ENCODE measurements around the gene PLPP3. TPM values are rescaled to one million over a fixed set of nuclear protein-coding genes. Genes with fewer than 3 reads are reported as not detected.

Gene PLPP3
- total RNA-seq, 1 experiment from 2014 or later: 26.7 TPM

DNA sequence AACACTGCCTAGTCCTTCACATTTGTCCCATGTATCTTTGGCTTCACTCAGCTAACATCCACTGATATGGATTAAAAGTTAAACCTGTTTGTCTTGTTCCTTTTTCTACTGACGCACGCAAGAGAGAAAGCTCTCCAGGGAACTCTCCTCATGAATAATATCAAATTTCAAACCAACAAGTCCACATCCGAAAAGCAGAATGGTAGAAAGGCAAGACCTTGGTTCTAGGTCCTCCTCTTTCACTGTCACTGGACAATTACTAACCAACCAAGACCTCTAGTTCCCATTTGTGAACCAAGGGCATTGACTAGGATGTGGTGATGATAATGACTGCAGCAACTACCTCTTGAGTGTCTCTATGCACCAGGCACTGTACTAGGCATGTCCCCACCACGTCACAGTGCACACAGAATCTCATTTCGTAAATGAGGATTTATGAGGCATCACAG lies 8.4 kb downstream of the PLPP3 start:
- Histone ChIP-seq H3K4ac (ENCODE audit: low read depth, low read length) (no peak overlapping the region), H3K4me2 (ENCODE audit: insufficient read depth, insufficient read length, low read length) (no peak overlapping the region), H2BK20ac (ENCODE audit: low read depth, low read length, poor library complexity, severe bottlenecking) (no peak overlapping the region), H3K27ac (ENCODE audit: insufficient read length, low read depth, low read length) (no peak overlapping the region), H3K9me3 (ENCODE audit: control insufficient read depth, low read depth, low read length) (no peaks in the 10 kb centered on the region), H2BK5ac (ENCODE audit: insufficient read length, low read length) (no peak overlapping the region), H3K79me2 (ENCODE audit: insufficient read depth, low read length) (peaks cover 46% of the 10 kb centered on the region), H4K91ac (ENCODE audit: insufficient read length, low read depth, low read length) (no peak overlapping the region), H3K79me1 (ENCODE audit: insufficient read depth, low read depth, low read length, poor library complexity, severe bottlenecking) (no peaks in the 10 kb centered on the region), H3T11ph (ENCODE audit: low read length) (no peak overlapping the region), H4K8ac (replicated peaks; ENCODE audit: insufficient read length, low read depth, low read length) (no peak overlapping the region), H4K20me1 (ENCODE audit: control insufficient read depth, insufficient read depth, insufficient read length) (no peaks in the 10 kb centered on the region), H2BK120ac (ENCODE audit: low read depth, low read length, poor library complexity, severe bottlenecking) (no peak overlapping the region), H2BK15ac (ENCODE audit: low read depth, low read length) (no peak overlapping the region), H2AFZ (ENCODE audit: low read length) (no peak overlapping the region), H3K9ac (ENCODE audit: extremely low read depth, insufficient read length, low read length) (no peak overlapping the region), H4K5ac (ENCODE audit: insufficient read length, low read depth, low read length) (no peak overlapping the region), H3K27me3 (ENCODE audit: insufficient read depth, low read length) (no peaks in the 10 kb centered on the region), H3K56ac (ENCODE audit: insufficient read length, low read depth, low read length) (no peak overlapping the region), H2AK5ac (ENCODE audit: insufficient read length, low read length) (no peak overlapping the region), H3K4me1 (ENCODE audit: insufficient read depth, low read length) (peaks cover 22% of the 10 kb centered on the region), H3K23ac (ENCODE audit: insufficient read length, low read depth, low read length) (no peak overlapping the region), H3K14ac (ENCODE audit: insufficient read depth, low read length) (no peak overlapping the region), H3K23me2 (ENCODE audit: insufficient read length, low read depth, low read length, poor library complexity, severe bottlenecking) (no peaks in the 10 kb centered on the region), H3K18ac (ENCODE audit: insufficient read length, low read depth, low read length) (no peak overlapping the region), H2BK12ac (ENCODE audit: insufficient read length, low read depth, low read length) (no peak overlapping the region)
- peaks cover 10 to 26% (median 19%) of the 10 kb centered on the region in 3 experiments for H3K36me3 Mint-ChIP-seq (ENCODE audit: insufficient read depth in 1 of 3, low read depth in 3 of 3)
- H3K27me3 Mint-ChIP-seq (ENCODE audit: low read depth): no peaks in the 10 kb centered on the region
- WGBS (ENCODE audit: extremely low coverage, insufficient read length, low lambda C conversion rate): no CpG with 5 or more reads among the region's 5 CpGs
- TF ChIP-seq, protein P1, sequence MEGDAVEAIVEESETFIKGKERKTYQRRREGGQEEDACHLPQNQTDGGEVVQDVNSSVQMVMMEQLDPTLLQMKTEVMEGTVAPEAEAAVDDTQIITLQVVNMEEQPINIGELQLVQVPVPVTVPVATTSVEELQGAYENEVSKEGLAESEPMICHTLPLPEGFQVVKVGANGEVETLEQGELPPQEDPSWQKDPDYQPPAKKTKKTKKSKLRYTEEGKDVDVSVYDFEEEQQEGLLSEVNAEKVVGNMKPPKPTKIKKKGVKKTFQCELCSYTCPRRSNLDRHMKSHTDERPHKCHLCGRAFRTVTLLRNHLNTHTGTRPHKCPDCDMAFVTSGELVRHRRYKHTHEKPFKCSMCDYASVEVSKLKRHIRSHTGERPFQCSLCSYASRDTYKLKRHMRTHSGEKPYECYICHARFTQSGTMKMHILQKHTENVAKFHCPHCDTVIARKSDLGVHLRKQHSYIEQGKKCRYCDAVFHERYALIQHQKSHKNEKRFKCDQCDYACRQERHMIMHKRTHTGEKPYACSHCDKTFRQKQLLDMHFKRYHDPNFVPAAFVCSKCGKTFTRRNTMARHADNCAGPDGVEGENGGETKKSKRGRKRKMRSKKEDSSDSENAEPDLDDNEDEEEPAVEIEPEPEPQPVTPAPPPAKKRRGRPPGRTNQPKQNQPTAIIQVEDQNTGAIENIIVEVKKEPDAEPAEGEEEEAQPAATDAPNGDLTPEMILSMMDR (conservative IDR thresholded peaks at IDR 0.05): no peak
- peaks cover 3 to 5% of the 10 kb centered on the region in 2 experiments; a peak in 4 of 5 replicates for H3K9me3 Mint-ChIP-seq
- peak overlapping the region; percentile 10 to 76 (median 38); a peak in 5 of 7 replicates for H3K27ac Mint-ChIP-seq
- H3K4me3 Mint-ChIP-seq: peak overlapping the region in 1 of 2 experiments; percentile 32; a peak in 2 of 5 replicates
- no peak for DNase-seq
- H3K4me1 Mint-ChIP-seq: peaks cover 77 to 78% of the 10 kb centered on the region in 2 experiments

Measured in H9 (cell line).